HG03064 (cell line): ENCODE results near the gene TRABD2B.

Source experiments
- ATAC-seq: cut with Tn5 transposase; IDR thresholded peaks from one replicate; pipeline ENCODE4 v1.9.1; 2021; ENCODE audit warnings: low read depth; ENCODE audit not compliant: unreplicated experiment

Gene TRABD2B

GRCh38 chr1:47887060-47887459 is 110.1 kb downstream of the TRABD2B start:
- no peak for ATAC-seq

DNA sequence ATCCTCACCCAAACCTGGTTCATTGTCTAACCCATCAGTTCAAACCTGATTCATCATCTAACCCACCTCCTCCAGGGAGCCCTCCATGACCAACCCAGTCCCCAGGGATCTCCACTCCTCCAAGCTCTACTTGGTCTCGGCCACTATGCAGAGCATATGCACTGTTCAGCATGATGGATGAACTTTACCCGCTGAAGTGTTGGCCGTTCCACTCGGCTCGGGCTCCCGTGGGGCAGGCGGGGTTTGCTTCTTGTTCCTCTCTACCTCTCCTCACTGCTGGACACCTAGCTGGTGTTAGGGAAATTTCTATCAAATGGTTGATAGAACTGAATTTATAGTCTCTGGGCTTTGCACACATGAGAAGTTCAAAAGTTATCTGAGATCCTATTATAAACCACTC is 111.0 kb downstream of the TRABD2B start:
- ATAC-seq = no peak

DNA sequence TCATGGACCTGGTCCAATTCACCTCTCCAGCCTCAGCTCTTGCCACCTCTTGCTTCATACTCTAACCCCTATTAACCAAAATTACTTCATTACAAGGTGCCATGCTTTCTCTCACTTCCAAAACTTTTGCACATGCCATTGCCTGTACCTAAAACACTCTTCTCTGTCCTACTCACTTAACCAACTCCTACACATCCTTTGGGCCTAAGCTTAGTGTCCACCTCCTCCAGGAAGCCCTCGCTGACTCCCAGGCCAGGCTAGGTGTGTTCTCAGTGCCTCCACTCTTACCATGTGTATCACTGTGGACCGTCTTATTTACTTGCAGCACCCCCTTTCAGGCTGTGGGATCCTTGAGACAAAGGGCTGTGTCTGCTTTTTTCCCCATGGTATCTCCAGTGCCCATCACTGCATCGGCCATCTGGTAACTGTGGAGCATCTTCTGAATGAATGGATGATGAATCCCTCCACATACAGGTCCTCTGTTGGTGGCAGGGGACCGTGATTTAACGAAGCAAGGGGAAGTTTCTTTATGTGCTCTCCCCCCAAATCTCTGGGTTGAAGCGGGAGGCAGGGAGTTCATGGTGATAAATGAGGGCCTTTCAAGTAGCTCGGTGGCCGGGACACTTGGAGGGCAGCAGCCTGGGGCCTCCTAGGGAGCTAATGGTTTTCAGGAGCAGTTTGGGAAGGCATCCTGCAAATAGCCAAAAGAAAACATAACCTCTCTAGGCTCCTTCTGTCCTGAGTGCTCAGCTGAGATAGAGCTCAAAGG is 111.9 kb downstream of the TRABD2B start:
- ATAC-seq = no peak

GRCh38 chr1:47883963-47884362 is 113.2 kb downstream of the TRABD2B start:
- ATAC-seq = no peak

DNA sequence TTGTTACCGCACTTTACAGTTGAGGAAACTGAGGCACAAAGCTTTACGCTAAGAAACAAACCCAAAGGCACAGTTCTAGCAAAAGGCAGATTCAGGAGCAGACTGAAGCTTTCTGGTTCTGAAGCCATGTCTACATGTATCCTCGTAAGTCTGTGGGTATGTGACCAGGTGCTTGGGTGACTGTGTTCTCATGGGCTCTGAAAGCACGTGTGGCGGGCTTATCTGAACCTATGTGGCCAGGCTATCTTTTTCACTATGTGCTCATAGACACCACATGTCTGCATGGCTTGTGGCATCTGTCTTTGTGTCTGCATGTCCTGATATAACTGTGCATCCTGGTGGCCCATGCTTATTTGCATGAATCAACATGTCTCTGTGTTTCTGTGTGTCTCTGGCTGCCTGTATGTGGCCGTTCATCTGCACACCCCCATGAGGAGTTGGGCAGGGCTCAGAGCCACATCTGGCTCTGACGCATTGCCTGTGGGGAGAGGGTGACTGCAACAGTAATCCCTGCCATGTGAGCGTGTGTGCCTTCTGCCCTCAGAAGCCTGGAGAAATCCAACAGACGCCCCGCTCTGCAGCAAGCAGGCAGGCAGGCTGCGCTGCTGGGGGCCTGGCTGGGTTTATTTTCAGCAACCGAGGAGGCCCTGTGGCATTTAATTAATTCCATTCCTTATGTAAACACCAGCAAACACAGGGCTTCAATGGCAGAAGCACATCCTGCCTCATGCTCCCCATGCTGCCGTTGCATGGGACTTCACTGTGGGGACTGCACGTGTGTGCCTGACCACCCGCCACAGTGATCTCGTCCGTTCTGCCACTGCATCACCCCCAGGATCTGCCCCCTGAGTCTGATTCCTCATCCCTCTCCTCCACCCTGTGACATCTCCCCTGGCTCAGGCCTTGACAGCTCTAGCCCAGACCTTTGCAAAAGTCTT is 115.4 kb downstream of the TRABD2B start:
- ATAC-seq = no peak

- no peak for ATAC-seq
Measured at GRCh38 chr1:47876587-47876963, 120.6 kb downstream of the TRABD2B start.

DNA sequence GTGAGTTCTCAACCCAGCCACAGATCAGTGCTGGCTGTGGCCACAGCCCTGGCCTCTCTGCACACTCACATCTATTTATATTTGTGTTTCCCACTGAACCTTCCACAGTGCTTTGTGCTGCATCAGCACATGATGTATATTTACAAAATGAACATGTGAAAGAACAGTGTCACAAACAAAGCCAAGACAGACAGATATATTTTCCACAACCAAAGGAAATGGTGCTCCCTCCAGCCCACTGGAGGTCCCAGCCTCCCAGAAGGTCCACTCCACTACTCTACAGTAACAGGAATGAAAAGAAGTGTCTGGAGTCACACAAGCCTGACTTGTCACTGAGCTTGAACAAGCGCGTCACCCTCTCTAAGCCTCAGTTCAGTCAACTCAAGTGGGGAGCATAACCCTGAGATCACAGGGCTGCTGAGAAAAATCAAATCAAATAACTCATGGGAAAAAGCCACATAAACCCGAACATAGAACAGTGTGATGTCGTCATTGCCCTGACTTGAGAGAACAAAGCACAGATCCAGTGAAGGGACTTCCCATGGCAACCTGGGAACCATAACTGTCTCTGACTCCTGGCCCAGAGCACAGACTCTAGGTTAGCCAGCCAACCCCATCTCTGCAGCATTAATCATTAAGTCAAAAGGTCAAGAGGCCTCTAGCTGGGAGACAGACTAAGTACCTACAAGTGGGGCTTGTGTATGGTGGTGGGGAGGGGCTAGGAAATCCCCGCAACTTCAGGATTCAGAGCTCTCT is 121.2 kb downstream of the TRABD2B start:
- no peak for ATAC-seq

DNA sequence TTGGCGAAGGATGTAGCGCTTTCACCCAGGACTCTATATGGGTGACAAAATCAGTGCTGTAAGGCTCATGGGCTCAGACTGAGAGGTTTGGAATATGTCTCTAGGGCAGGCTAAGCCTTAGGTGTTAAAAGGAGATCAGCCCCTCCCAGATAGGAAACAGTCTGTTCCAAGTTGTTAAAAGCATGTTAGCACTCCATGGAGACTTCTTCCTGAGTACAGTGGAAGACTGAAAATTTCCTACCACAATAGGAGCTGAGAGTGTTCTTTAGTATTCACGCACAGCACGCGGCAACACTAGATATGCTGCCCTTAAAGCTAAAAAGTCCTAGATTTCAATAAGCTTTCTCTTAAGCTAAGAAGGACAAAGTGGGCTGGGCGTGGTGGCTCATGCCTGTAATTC is 122.1 kb downstream of the TRABD2B start:
- no peak for ATAC-seq

DNA sequence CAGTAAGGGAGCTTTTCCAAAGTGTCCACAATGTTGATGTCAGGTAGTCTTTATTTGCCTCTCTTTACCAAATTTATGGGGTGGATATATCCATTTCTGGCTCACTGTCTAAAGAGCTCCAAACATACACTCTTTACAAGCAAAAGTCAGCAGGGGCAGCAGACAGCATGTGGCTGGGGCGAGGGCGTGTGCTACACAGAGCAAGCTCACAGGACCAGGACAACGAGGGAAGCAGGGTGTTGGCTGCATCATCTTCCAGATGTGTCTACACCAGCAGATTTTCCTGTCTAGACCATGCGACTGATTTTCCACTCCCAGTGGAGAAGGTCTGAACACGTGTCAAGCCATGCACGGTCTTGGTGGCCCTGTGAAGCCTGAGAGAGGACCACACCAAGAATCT is 123.8 kb downstream of the TRABD2B start:
- ATAC-seq = no peak

- no peak for ATAC-seq
Measured at GRCh38 chr1:47872886-47873285, 124.3 kb downstream of the TRABD2B start.

DNA sequence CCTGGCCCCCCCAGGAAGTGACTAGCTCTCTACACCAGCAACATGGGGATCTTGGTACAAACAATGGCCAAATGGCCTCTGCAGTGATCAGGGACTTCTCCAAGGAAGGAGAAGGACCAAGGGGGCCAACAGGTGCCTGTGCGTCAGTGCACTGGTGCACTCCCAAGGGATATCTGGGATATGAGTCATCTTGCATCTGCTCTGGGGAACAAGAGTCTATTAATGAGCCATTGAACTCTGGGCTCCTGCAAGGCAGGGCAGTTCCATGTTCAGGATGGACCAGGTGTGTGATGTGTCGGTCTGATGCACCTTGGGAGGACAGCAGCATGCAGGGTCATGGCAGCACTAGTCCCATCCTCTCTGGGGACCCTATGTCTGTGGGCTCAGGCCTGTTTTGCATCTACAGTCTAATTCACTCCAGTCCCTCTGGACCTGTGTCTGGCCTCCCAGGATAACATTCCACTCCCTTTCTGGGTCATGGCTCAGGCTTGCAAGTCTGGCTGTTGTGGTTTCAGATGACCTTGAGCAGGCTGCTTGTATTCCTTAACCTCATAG is 125.3 kb downstream of the TRABD2B start:
- ATAC-seq = no peak

DNA sequence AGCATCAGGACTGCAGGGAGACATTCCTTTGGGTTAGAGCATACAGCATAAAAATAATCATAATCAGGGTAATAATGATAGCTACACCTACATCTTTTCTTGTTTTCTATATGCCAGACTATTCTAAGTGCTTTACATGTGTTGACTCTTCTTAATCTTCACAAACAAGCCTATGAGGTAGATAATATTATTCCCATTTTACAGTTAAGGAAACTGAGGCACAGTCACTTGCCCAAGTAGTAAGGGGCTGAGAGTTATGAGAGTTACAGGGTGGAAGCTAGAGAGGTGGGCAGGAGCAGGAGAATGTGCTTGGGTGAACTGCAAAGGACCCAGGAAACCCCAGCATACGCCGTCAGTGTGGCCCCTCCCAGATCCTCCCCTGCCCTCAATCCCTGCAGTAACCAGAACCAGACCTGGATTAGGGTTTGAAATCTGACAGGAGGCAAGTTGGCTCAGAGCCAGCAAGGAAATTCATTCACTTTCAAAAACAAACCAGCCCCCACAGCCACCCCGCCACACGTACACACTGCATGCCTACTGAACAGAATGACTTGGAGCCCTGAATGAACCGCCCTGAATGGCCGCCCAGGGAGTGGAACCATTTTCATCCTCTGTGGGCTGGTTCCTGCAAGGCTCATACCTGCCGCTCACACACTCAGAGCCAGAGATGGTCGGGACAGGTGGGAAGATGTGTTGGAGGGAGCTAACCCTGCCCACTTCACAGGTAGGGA is 126.1 kb downstream of the TRABD2B start:
- ATAC-seq = no peak

DNA sequence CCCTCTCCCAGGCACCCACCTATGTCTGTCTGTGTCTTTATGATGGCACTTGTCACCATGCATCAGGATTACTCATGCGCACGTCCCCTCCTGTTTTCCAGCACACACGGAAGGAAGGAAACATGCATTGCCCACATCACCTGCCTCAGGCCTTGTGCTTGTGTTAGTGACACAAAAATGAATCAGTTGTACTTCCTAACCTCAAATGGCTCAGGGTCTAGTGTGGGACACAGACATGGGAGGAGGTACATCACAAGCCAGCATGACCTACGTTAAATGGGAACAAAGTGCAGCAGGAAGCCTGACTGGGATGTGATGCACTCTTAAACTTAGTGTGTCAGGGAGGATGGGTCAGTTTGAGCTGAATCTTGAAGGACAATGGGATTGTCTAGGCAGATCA is 126.7 kb downstream of the TRABD2B start:
- ATAC-seq = no peak

GRCh38 chr1:47868348-47868676 is 128.9 kb downstream of the TRABD2B start:
- ATAC-seq = no peak

GRCh38 chr1:47867438-47868347 is 129.5 kb downstream of the TRABD2B start:
- no peak for ATAC-seq

DNA sequence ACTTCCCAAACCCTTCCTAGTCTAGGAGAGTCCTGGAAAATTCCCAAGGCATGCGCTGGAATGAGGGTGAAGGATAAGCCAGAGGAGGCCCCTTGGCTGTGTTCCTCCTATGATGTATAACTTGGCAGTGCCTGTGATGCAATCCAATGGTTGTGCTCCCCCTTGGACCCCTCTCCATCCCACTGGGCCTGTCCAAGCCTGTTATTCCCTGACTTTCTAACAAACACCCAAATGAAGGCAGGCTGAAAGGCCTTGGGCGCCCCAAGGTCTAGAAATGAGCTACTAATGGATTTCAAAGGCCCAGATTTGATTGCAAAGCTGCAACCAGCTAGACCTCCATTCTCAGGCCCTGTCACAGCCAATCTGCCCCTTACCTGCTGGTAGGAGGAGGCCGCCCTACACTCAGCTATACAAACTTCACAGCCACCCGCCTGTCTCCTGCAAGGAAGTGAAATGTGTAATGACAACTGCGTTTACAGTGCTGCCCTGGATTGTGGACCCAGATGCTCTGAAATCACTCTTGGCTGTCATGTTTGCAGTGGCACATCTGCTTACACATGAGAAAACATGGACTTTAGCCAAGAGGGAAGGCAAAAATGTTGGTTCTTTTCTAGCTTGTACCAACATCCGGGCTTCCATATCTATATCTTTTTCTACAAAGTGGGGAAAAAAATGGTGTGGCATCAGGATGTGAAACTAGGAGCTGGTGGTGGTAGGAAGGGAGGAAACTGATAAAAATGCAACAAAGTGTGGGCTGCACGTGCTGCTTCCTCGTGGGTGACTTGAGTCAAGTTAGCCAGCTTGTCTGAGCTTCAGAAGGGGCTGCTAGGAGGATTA is 130.4 kb downstream of the TRABD2B start:
- ATAC-seq = no peak

DNA sequence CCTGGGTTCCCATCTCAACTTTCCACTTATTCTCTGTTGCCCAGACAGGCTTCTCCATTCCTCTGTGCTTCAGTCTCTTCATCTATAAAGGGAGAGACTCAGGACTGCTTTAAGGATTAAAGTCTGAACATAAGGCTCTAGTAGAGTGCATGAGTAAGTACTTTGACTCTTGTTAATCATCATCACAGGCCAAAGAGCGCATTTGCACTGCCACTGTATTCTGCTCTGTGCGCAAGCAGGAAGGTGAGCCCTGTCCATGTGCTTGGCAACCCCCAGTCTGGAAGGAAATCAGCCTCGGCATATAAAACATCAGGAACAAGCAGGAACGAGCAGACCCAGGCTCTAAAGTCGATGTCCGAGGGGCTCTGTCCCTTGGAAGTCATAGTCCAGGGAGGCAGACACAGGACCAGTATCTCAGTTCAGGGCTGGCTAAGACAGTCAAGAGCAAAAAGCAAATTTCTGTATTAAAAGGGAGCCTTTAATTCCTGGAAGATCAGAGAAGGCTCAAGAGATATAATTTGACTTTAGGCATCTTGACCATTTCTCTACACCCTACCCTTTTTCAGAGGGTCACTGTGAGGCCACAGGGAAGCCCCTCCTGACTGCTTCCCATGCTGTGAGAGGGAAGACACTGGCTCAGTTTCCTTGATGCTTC is 131.2 kb downstream of the TRABD2B start:
- ATAC-seq = no peak
